ENCODE results near the gene NEU1. TPM values are rescaled to one million over a fixed set of nuclear protein-coding genes. Genes with fewer than 3 reads are reported as not detected.

The NEU1 gene
- total RNA-seq, 2 experiments from 2014 or later: 16.5 to 17.8 TPM

DNA sequence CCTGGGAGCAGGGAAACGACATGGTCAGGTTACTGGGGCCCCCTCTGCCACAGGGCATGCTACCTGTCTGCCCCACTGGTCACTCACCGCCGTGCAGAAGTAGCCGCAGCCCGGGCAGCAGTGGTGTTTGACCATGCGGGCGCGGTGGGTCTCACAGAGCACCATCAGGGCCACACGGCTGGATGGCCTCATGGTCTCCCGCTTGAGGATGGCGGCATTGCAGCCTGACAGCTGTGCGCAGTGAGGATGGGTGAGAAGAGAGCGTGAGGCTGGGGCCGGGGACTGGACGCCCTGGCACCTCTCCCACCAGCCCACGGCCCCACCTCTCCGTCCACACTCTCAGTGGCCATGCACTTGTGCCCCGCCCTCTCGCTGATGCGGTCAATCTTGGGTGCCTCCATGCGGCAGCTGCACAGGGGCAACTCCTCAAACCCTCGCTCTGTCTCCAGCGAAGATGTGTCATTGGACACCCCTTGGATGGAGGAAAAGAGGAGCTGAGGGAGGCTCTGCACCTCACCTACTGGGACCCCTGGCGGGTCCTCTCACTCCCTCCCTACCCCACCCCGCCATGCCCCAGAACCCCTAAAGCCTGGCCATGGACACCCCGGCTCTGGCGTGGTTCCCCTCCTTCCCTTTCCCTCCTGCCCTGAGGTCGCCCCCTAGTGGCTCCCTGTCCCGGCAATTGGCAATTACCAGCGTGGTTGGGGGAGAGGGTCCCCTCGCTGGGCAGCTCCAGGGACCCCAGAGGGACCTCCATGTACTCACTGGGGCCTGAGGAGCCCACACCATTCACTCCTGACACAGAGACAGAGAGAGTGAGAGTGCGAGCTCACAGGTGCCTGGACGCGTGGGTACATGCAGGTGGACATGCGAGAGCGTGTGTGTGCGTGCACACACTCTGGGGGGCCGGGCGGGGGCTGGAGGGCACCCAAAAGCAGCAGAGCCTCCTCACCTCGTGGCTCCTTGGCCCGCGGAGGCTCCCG lies 25.9 kb upstream of the NEU1 start:
- ChIA-PET POLR2A (interaction anchor here (0.8 to 1.6 kb wide), 2 partner anchors 12 to 25 kb away, joined by 4 to 6 read pairs; no protein-coding TSS in a partner anchor), CTCF (interaction anchor here (0.8 to 2.8 kb wide), 6 partner anchors 9 to 35 kb away, joined by 3 to 8 read pairs (median 4); partner anchors contain the start of gene EHMT2)
- H3K27me3 Mint-ChIP-seq (ENCODE audit: low read depth): no peaks in the 10 kb centered on the region
- peaks cover 50% of the 10 kb centered on the region for H3K36me3 Mint-ChIP-seq (ENCODE audit: low read depth)
- H3K4me3 Mint-ChIP-seq: no peak overlapping the region
- peak; percentile 62 for DNase-seq
- peak; percentile 52 for ATAC-seq
- H3K9me3 Mint-ChIP-seq (ENCODE audit: insufficient read depth): no peaks in the 10 kb centered on the region
- H3K27ac Mint-ChIP-seq: no peak overlapping the region
- H3K4me1 Mint-ChIP-seq (ENCODE audit: low read depth): peaks cover 13% of the 10 kb centered on the region

- ATAC-seq (no peak), DNase-seq (no peak)
- no peaks in the 10 kb centered on the region for H3K27me3 Mint-ChIP-seq (ENCODE audit: low read depth)
- H3K4me1 Mint-ChIP-seq (ENCODE audit: low read depth): peaks cover 4% of the 10 kb centered on the region
- peaks cover 48% of the 10 kb centered on the region for H3K36me3 Mint-ChIP-seq (ENCODE audit: low read depth)
- no peak overlapping the region for H3K27ac Mint-ChIP-seq
- POLR2A ChIA-PET: interaction anchor here (0.6 to 0.8 kb wide), 2 partner anchors 23 to 231 kb away, joined by 3 to 4 read pairs; no protein-coding TSS in a partner anchor
- H3K9me3 Mint-ChIP-seq (ENCODE audit: insufficient read depth): no peaks in the 10 kb centered on the region
- CTCF ChIA-PET: interaction anchor here (0.7 to 1.3 kb wide), 5 partner anchors 10 to 36 kb away, joined by 3 to 4 read pairs (median 3); partner anchors contain the start of gene EHMT2
- H3K4me3 Mint-ChIP-seq: no peak overlapping the region
Observed at GRCh38 chr6:31887173-31888007, 24.8 kb upstream of the NEU1 start.

GRCh38 chr6:31886541-31886991 lies 23.9 kb upstream of the NEU1 start:
- peaks cover 45% of the 10 kb centered on the region for H3K36me3 Mint-ChIP-seq (ENCODE audit: low read depth)
- H3K4me3 Mint-ChIP-seq: no peak overlapping the region
- ChIA-PET POLR2A (no interaction called here), CTCF (no interaction called here)
- DNase-seq (no peak), ATAC-seq (no peak)
- H3K27me3 Mint-ChIP-seq (ENCODE audit: low read depth): no peaks in the 10 kb centered on the region
- H3K9me3 Mint-ChIP-seq (ENCODE audit: insufficient read depth): no peaks in the 10 kb centered on the region
- H3K27ac Mint-ChIP-seq: no peak overlapping the region
- H3K4me1 Mint-ChIP-seq (ENCODE audit: low read depth): no peaks in the 10 kb centered on the region

DNA sequence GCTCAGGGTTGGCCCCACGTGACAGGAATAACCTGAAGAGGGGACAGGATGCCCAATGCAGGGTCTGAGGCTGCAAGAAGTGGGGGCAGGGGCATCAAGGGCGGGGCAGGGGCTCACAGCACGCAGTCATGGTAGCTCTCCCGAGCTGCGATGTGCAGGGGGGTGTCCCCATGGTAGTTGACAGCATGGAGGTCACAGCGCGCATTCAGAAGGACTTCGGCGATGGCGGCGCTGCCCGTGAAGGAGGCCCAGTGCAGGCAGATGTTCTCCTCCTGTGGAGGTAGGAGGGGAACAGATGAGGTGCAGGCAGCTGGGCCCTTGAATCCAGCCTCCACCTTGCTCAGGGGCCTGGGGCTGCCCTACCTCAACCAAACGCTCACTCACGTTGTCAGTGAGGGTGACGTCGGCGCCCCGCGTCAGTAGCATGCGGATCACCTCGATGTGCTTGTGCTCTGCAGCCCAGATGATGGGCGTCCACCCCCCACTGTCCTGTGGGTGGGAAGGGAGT lies 22.0 kb upstream of the NEU1 start:
- Mint-ChIP-seq H3K27me3 (ENCODE audit: low read depth) (no peaks in the 10 kb centered on the region), H3K27ac (no peak overlapping the region), H3K4me3 (no peak overlapping the region), H3K4me1 (ENCODE audit: low read depth) (no peaks in the 10 kb centered on the region), H3K9me3 (ENCODE audit: insufficient read depth) (no peaks in the 10 kb centered on the region), H3K36me3 (ENCODE audit: low read depth) (peaks cover 45% of the 10 kb centered on the region)
- CTCF ChIA-PET: no interaction called here
- no peak for DNase-seq
- POLR2A ChIA-PET: no interaction called here
- ATAC-seq: no peak

DNA sequence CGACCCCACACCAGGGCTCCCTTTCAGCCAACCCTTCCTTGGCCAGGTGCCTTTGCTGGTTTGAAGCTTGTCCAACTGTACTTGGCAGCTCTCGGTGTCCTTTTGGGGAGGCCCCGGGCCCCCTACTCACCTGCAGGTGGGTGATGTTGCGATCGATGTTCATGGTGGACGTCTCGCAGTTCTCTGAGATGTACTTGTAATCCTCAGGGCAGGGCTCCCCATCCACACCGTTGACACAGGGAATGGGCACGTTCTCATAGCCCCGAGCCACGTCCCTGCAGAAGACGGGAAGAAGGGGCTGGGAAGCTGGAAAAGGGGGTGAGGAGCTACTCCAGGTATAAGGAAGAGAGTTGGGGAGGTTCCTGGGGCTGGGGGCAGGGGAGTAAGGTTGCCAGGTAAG lies 21.1 kb upstream of the NEU1 start:
- Mint-ChIP-seq H3K4me1 (ENCODE audit: low read depth) (no peaks in the 10 kb centered on the region), H3K27ac (no peak overlapping the region), H3K9me3 (ENCODE audit: insufficient read depth) (no peaks in the 10 kb centered on the region), H3K36me3 (ENCODE audit: low read depth) (peaks cover 41% of the 10 kb centered on the region), H3K4me3 (no peak overlapping the region), H3K27me3 (ENCODE audit: low read depth) (no peaks in the 10 kb centered on the region)
- POLR2A ChIA-PET: interaction anchor here (1.5 kb wide), 1 partner anchor 15 kb away, joined by 3 read pairs; no protein-coding TSS in a partner anchor
- CTCF ChIA-PET: no interaction called here
- ATAC-seq (no peak), DNase-seq (no peak)

DNA sequence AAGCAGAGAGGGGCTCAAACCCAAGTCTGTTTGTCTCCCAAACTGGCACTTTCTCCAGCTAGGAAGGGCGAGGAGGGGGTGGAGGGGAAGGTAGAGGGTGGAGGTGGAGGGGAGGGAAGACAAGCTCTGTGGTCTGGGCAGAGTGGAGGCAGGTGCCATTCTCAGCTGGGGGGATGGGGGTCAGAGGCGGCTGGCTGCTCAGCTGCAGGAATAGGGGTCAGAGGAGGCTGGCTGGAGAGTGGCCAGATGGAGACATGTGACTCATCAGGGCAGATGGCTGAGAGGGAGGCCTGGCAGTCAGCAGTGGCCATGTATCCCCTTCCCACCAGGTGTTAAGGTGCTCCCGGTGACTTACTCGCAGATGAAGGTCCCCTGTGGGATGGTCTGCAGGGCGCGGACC lies 19.7 kb upstream of the NEU1 start:
- ATAC-seq: no peak
- no peak for DNase-seq
- no peak overlapping the region for H3K4me3 Mint-ChIP-seq
- H3K27me3 Mint-ChIP-seq (ENCODE audit: low read depth): no peaks in the 10 kb centered on the region
- ChIA-PET CTCF (no interaction called here), POLR2A (interaction anchor here (1.5 kb wide), 1 partner anchor 16 kb away, joined by 3 read pairs; no protein-coding TSS in a partner anchor)
- H3K27ac Mint-ChIP-seq: no peak overlapping the region
- no peaks in the 10 kb centered on the region for H3K9me3 Mint-ChIP-seq (ENCODE audit: insufficient read depth)
- no peaks in the 10 kb centered on the region for H3K4me1 Mint-ChIP-seq (ENCODE audit: low read depth)
- peaks cover 39% of the 10 kb centered on the region for H3K36me3 Mint-ChIP-seq (ENCODE audit: low read depth)

- no peak overlapping the region for H3K27ac Mint-ChIP-seq
- POLR2A ChIA-PET: interaction anchor here (0.6 kb wide), 1 partner anchor 226 kb away, joined by 3 read pairs; no protein-coding TSS in a partner anchor
- DNase-seq (no peak), ATAC-seq (no peak)
- no peaks in the 10 kb centered on the region for H3K4me1 Mint-ChIP-seq (ENCODE audit: low read depth)
- H3K9me3 Mint-ChIP-seq (ENCODE audit: insufficient read depth): no peaks in the 10 kb centered on the region
- H3K4me3 Mint-ChIP-seq: no peak overlapping the region
- peaks cover 36% of the 10 kb centered on the region for H3K36me3 Mint-ChIP-seq (ENCODE audit: low read depth)
- no peaks in the 10 kb centered on the region for H3K27me3 Mint-ChIP-seq (ENCODE audit: low read depth)
- CTCF ChIA-PET: no interaction called here
Observed at GRCh38 chr6:31881136-31881859, 18.7 kb upstream of the NEU1 start.

DNA sequence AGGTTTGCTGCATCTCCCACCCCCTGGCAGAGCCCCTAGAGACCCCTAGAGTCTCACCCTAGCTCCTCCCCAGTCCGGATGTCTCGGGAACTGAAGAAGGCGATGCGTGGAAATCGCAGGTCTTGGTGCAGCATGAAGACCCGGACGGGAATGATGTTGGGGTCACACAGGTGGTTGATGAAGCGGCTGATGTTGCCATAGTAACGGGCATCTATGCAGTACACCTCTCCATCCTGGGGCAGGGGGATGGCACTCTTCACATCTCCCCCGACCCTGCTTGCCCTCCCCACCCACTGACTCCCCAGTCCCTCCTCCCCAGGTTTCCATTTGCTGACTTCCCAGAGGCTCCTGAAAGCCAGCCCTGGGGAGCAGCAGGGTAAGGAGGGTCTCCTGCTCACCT lies 18.0 kb upstream of the NEU1 start:
- no peaks in the 10 kb centered on the region for H3K4me1 Mint-ChIP-seq (ENCODE audit: low read depth)
- ATAC-seq (no peak), DNase-seq (no peak)
- H3K4me3 Mint-ChIP-seq: no peak overlapping the region
- H3K27me3 Mint-ChIP-seq (ENCODE audit: low read depth): no peaks in the 10 kb centered on the region
- H3K9me3 Mint-ChIP-seq (ENCODE audit: insufficient read depth): no peaks in the 10 kb centered on the region
- ChIA-PET CTCF (no interaction called here), POLR2A (interaction anchor here (0.9 kb wide), 1 partner anchor 41 kb away, joined by 3 read pairs; no protein-coding TSS in a partner anchor)
- no peak overlapping the region for H3K27ac Mint-ChIP-seq
- peaks cover 31% of the 10 kb centered on the region for H3K36me3 Mint-ChIP-seq (ENCODE audit: low read depth)

- ATAC-seq (no peak), DNase-seq (no peak)
- no peak overlapping the region for H3K27ac Mint-ChIP-seq
- POLR2A ChIA-PET: interaction anchor here (0.9 kb wide), 1 partner anchor 40 kb away, joined by 3 read pairs; no protein-coding TSS in a partner anchor
- H3K9me3 Mint-ChIP-seq (ENCODE audit: insufficient read depth): no peaks in the 10 kb centered on the region
- H3K4me3 Mint-ChIP-seq: no peak overlapping the region
- H3K4me1 Mint-ChIP-seq (ENCODE audit: low read depth): no peaks in the 10 kb centered on the region
- H3K36me3 Mint-ChIP-seq (ENCODE audit: low read depth): peaks cover 26% of the 10 kb centered on the region
- no peaks in the 10 kb centered on the region for H3K27me3 Mint-ChIP-seq (ENCODE audit: low read depth)
- CTCF ChIA-PET: no interaction called here
Observed at GRCh38 chr6:31879901-31880300, 17.3 kb upstream of the NEU1 start.

- ATAC-seq: no peak
- Mint-ChIP-seq H3K36me3 (ENCODE audit: low read depth) (peaks cover 26% of the 10 kb centered on the region), H3K4me3 (no peak overlapping the region), H3K4me1 (ENCODE audit: low read depth) (peaks cover 2% of the 10 kb centered on the region), H3K27ac (no peak overlapping the region), H3K9me3 (ENCODE audit: insufficient read depth) (no peaks in the 10 kb centered on the region), H3K27me3 (ENCODE audit: low read depth) (no peaks in the 10 kb centered on the region)
- ChIA-PET CTCF (no interaction called here), POLR2A (no interaction called here)
- DNase-seq: no peak
Observed at GRCh38 chr6:31879143-31879542, 16.5 kb upstream of the NEU1 start.

GRCh38 chr6:31878726-31879125 lies 16.1 kb upstream of the NEU1 start, which contains the start of gene SLC44A4:
TSS of gene SLC44A4 (minus strand) at chr6:31878997. CDS start at chr6:31878980, 17 bp downstream.
- Mint-ChIP-seq H3K4me3 (no peak within 1 kb of the TSS), H3K4me1 (ENCODE audit: low read depth) (peaks cover 3% of the 10 kb centered on the region), H3K36me3 (ENCODE audit: low read depth) (peaks cover 26% of the 10 kb centered on the region), H3K9me3 (ENCODE audit: insufficient read depth) (no peaks in the 10 kb centered on the region), H3K27me3 (ENCODE audit: low read depth) (no peaks in the 10 kb centered on the region), H3K27ac (no peak within 1 kb of the TSS)
- ATAC-seq (no peak), DNase-seq (no peak)
- ChIA-PET CTCF (no interaction called here), POLR2A (no interaction called here)

All from activated CD8-positive, alpha-beta T cell treated with anti-CD3 and anti-CD28 coated beads, Interleukin-2, amount 10 ng/mL, durations not matched to agents 7 days and 5 days (primary cell).